Measurements from ENCODE around the gene MICALL2.

DNA sequence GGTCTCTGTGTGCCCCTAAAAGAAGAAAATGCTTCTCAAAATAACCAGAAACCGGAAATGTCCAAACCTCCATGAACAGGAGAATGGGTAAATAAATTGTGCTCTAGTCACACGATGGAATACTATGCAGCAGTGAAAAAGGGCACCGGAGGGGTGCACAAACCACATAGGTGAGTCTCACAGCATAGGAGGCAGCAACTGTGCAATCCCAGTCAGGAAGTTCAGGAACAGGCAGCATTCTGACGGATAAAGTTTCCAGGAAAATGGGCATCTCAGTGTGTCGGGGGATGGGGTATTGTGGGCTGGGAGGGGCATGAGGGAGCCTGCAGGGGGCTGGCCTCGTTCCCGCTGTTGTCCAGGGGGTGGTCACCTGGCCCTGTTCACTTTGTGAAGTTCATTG lies 63.1 kb downstream of the MICALL2 start:
- TF ChIP-seq, protein P1, sequence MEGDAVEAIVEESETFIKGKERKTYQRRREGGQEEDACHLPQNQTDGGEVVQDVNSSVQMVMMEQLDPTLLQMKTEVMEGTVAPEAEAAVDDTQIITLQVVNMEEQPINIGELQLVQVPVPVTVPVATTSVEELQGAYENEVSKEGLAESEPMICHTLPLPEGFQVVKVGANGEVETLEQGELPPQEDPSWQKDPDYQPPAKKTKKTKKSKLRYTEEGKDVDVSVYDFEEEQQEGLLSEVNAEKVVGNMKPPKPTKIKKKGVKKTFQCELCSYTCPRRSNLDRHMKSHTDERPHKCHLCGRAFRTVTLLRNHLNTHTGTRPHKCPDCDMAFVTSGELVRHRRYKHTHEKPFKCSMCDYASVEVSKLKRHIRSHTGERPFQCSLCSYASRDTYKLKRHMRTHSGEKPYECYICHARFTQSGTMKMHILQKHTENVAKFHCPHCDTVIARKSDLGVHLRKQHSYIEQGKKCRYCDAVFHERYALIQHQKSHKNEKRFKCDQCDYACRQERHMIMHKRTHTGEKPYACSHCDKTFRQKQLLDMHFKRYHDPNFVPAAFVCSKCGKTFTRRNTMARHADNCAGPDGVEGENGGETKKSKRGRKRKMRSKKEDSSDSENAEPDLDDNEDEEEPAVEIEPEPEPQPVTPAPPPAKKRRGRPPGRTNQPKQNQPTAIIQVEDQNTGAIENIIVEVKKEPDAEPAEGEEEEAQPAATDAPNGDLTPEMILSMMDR (conservative IDR thresholded peaks at IDR 0.05 in 1 of 2, IDR thresholded peaks at IDR 0.05 in 1 of 2; ENCODE audit: low read depth in 1 of 2, low read length in 2 of 2), result no peak
- no peak for TF ChIP-seq EZH2 (IDR thresholded peaks at IDR 0.05; ENCODE audit: low read length, missing control alignments)

Measured in fibroblast of lung (primary cell).